PC-3 (cell line): Measurements from ENCODE around the gene KDM7A. TPM values are rescaled to one million over a fixed set of nuclear protein-coding genes. Genes with fewer than 3 reads are reported as not detected.

Source experiments
- ATAC-seq: fragments of 200-7000 bp; cut with Tn5 transposase; 2 replicates; pipeline ENCODE4 v1.9.1; 2020; ENCODE audit warnings: mild to moderate bottlenecking, moderate library complexity
- BruUV-seq: library from RNA; stranded (reverse); fragments of 400-500 nt; replicated peaks from 2 replicates; lab custom pipeline; 2021; lab: Mats Ljungman, UMichigan
- CTCF ChIA-PET: fragments of 300-600 bp; sonication (Branson Sonifier 250); formaldehyde crosslinking; loops from one replicate; lab custom pipeline; 2022; ENCODE audit warnings: antibody characterized with exemption; lab: Charles Lee
- POLR2A ChIA-PET: fragments of 300-600 bp; sonication (Branson Sonifier 250); formaldehyde crosslinking; loops from one replicate; lab custom pipeline; 2022; ENCODE audit warnings: antibody characterized with exemption; ENCODE audit not compliant: unreplicated experiment; lab: Charles Lee
- DNase-seq: peaks from one replicate; pipeline ENCODE4 v3.0.0-alpha.2; 2015
- H2AFZ ChIP-seq: fragments of 300-600 bp; sonication (generic); 2 replicates; pipeline ENCODE4 v1.6.0; 2016; ENCODE audit warnings: antibody characterized with exemption, low read length
- H3F3A ChIP-seq: fragments of 300-600 bp; sonication (generic); one replicate; pipeline ENCODE4 v1.6.0; 2017; ENCODE audit warnings: antibody characterized with exemption, low read length, control low read depth, mild to moderate bottlenecking; ENCODE audit not compliant: unreplicated experiment
- H3K27ac ChIP-seq: fragments of 300-600 bp; sonication (generic); 2 replicates; pipeline ENCODE4 v1.5.1; 2016; ENCODE audit warnings: mild to moderate bottlenecking, low read length
- H3K27me3 ChIP-seq: fragments of 300-600 bp; sonication (generic); 2 replicates; pipeline ENCODE4 v1.6.1; 2016; ENCODE audit warnings: low read length, mixed read lengths
- H3K36me3 ChIP-seq: fragments of 300-600 bp; sonication (generic); 2 replicates; pipeline ENCODE4 v1.6.1; 2016; ENCODE audit warnings: low read depth, mixed run types, low read length, mixed read lengths
- H3K4me1 ChIP-seq: fragments of 300-600 bp; sonication (generic); 2 replicates; pipeline ENCODE4 v1.5.1; 2016; ENCODE audit warnings: low read length; ENCODE audit not compliant: insufficient read depth
- H3K4me2 ChIP-seq: fragments of 300-600 bp; sonication (generic); 2 replicates; pipeline ENCODE4 v1.6.0; 2016; ENCODE audit warnings: low read length
- H3K4me3 ChIP-seq: fragments of 300-600 bp; sonication (generic); 2 replicates; pipeline ENCODE4 v1.5.1; 2016; ENCODE audit warnings: mild to moderate bottlenecking, low read length, mixed read lengths
- H3K79me2 ChIP-seq: fragments of 300-600 bp; sonication (generic); 2 replicates; pipeline ENCODE4 v1.6.1; 2017; ENCODE audit warnings: low read length, mixed read lengths
- H3K9ac ChIP-seq: fragments of 300-600 bp; sonication (generic); 2 replicates; pipeline ENCODE4 v1.6.0; 2016; ENCODE audit warnings: mild to moderate bottlenecking, low read length
- H3K9me2 ChIP-seq: fragments of 300-600 bp; sonication (generic); replicated peaks from 2 replicates; pipeline ENCODE4 v1.6.1; 2016; ENCODE audit warnings: mixed run types, low read length, mixed read lengths
- H3K9me3 ChIP-seq: fragments of 300-600 bp; sonication (generic); 2 replicates; pipeline ENCODE4 v1.6.1; 2016; ENCODE audit warnings: low read length, mixed read lengths
- H4K20me1 ChIP-seq: fragments of 300-600 bp; sonication (generic); 2 replicates; pipeline ENCODE4 v1.6.1; 2016; ENCODE audit warnings: low read length, mixed read lengths
- EZH2 ChIP-seq: fragments of 300-600 bp; sonication (generic); IDR thresholded peaks from one replicate; pipeline ENCODE4 v1.6.1; 2017; ENCODE audit warnings: antibody characterized with exemption, mild to moderate bottlenecking, low read length; ENCODE audit not compliant: unreplicated experiment
- EZH2phosphoT487 ChIP-seq: fragments of 300-600 bp; sonication (generic); IDR thresholded peaks from 2 replicates; pipeline ENCODE4 v1.6.1; 2018; ENCODE audit warnings: mild to moderate bottlenecking, antibody characterized with exemption, low read length, borderline replicate concordance
- intact Hi-C: fragments of 100-400 bp; cut with micrococcal nuclease; formaldehyde crosslinking; loops from 2 replicates; pipeline ENCODE4 v1.9.0; 2023
- total RNA-seq: library from RNA; depleted of rRNA; stranded (reverse); fragments of >200 nt; gene quantifications from 2 replicates; pipeline ENCODE4 v1.2.3, GENCODE V29; 2014
- TF ChIP-seq, protein P1 (sequence below): fragments of 300-600 bp; sonication (generic); conservative IDR thresholded peaks from 2 replicates; pipeline ENCODE4 v1.5.1; 2017; ENCODE audit warnings: antibody characterized with exemption, low read depth, mild to moderate bottlenecking, low read length

KDM7A gene
- total RNA-seq, 1 experiment from 2014 or later: 2.8 TPM

DNA sequence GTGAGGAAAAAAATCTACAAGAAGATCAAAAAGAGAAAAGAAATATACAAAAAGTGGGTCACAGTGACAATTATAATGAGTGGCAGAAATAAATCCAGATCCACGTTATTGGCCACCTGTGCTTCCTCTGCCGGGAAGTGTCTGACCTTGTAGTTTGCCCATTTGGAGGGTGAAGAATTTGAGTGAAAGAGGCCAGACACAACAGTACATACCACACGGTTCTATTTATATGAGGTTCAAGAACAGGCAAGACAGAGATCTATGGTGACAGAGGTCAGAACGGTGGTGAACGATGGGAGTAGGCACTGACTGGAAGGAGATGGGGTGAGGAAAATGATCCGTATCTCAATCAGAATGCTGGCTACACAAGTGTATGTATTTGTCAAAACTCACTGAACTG lies 131.1 kb downstream of the KDM7A start:
- Histone ChIP-seq H2AFZ (no peak overlapping the region), H3K4me1 (peaks cover 11% of the 10 kb centered on the region), H3K9me3 (no peaks in the 10 kb centered on the region), H3K27ac (no peak overlapping the region), H3K9ac (no peak overlapping the region), H3K4me2 (no peak overlapping the region), H3K4me3 (no peak overlapping the region), H3K79me2 (0 out of 2 replicates have a peak, but pooled peaks cover 4% of the 10 kb centered on the region), H4K20me1 (no peaks in the 10 kb centered on the region), H3K36me3 (peaks cover 3% of the 10 kb centered on the region; the same call in 1 of the 2 replicates), H3F3A (no peaks in the 10 kb centered on the region), H3K27me3 (no peaks in the 10 kb centered on the region), H3K9me2 (no peaks in the 10 kb centered on the region)
- intact Hi-C loops: no loop called here
- no peak for ATAC-seq
- no TSS peak for BruUV-seq
- CTCF ChIA-PET: no interaction called here
- POLR2A ChIA-PET: no interaction called here
- no peak for DNase-seq
- TF ChIP-seq EZH2 (no peak), EZH2phosphoT487 (no peak)
- TF ChIP-seq, protein P1, sequence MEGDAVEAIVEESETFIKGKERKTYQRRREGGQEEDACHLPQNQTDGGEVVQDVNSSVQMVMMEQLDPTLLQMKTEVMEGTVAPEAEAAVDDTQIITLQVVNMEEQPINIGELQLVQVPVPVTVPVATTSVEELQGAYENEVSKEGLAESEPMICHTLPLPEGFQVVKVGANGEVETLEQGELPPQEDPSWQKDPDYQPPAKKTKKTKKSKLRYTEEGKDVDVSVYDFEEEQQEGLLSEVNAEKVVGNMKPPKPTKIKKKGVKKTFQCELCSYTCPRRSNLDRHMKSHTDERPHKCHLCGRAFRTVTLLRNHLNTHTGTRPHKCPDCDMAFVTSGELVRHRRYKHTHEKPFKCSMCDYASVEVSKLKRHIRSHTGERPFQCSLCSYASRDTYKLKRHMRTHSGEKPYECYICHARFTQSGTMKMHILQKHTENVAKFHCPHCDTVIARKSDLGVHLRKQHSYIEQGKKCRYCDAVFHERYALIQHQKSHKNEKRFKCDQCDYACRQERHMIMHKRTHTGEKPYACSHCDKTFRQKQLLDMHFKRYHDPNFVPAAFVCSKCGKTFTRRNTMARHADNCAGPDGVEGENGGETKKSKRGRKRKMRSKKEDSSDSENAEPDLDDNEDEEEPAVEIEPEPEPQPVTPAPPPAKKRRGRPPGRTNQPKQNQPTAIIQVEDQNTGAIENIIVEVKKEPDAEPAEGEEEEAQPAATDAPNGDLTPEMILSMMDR: no peak

DNA sequence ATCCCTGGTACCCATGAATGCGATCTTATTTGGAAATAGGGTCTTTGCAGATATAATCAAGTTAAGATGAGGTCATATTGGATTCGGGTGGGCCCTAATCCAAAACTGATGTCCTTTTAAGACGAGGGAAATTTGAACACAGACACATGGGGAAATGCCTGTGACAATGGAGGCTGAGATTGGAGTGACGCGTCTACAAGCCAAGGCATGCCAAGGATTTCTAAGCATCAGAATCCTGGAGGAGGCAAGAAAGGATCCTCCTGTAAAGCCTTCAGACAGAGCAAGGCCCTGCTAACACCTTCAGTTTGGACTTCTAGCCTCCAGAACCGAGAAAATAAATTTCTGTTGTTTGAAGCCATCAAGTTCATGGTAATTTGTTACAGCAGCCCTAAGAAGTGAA lies 132.5 kb downstream of the KDM7A start:
- H3K9ac ChIP-seq: no peak overlapping the region
- peaks cover 2% of the 10 kb centered on the region; the same call in 1 of the 2 replicates for H3K4me1 ChIP-seq
- H3K9me2 ChIP-seq: no peaks in the 10 kb centered on the region
- DNase-seq: no peak
- no peak overlapping the region for H3K4me2 ChIP-seq
- H3K79me2 ChIP-seq: no peaks in the 10 kb centered on the region
- no peaks in the 10 kb centered on the region for H4K20me1 ChIP-seq
- ChIA-PET POLR2A (no interaction called here), CTCF (no interaction called here)
- no peak overlapping the region for H3K4me3 ChIP-seq
- H3K36me3 ChIP-seq: peaks cover 3% of the 10 kb centered on the region; the same call in 1 of the 2 replicates
- no peak overlapping the region for H2AFZ ChIP-seq
- no peak overlapping the region for H3K27ac ChIP-seq
- no peaks in the 10 kb centered on the region for H3K9me3 ChIP-seq
- no peaks in the 10 kb centered on the region for H3K27me3 ChIP-seq
- intact Hi-C loops: no loop called here
- no TSS peak for BruUV-seq
- TF ChIP-seq, protein P1: no peak
- TF ChIP-seq EZH2phosphoT487: no peak
- TF ChIP-seq EZH2: no peak
- H3F3A ChIP-seq: no peaks in the 10 kb centered on the region
- ATAC-seq: no peak

DNA sequence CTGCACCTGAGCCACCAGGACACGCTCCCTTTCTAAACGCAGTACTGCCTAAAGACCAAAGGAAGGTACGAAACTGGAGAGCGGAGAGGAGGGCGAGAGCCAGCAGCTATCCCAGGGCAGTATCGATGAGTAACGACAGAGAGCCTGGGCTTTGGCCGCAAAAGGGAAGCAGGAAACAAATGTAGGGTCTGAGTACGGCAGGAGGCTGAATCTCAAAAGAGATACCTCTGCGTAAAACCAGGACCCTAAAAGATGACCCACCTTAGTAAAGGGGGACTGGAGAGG lies 134.5 kb downstream of the KDM7A start:
- Histone ChIP-seq H3K9me3 (no peaks in the 10 kb centered on the region), H3K27me3 (no peaks in the 10 kb centered on the region), H3K27ac (no peak overlapping the region), H4K20me1 (no peaks in the 10 kb centered on the region), H3K4me2 (no peak overlapping the region), H3K9ac (no peak overlapping the region), H3K4me3 (no peak overlapping the region), H3K9me2 (no peaks in the 10 kb centered on the region), H3K79me2 (no peaks in the 10 kb centered on the region), H3K4me1 (no peaks in the 10 kb centered on the region), H3F3A (no peaks in the 10 kb centered on the region), H2AFZ (no peak overlapping the region), H3K36me3 (peaks cover 3% of the 10 kb centered on the region; the same call in 1 of the 2 replicates)
- intact Hi-C loops: no loop called here
- no TSS peak for BruUV-seq
- TF ChIP-seq, protein P1: no peak
- no peak for TF ChIP-seq EZH2phosphoT487
- TF ChIP-seq EZH2: no peak
- ChIA-PET POLR2A (no interaction called here), CTCF (no interaction called here)
- ATAC-seq (no peak), DNase-seq (no peak)
